GM20431 (cell line): ENCODE measurements around the gene C9.
"Not testable (repeated sequence)": the region's sequence is repeated elsewhere in the genome, so short reads cannot be mapped to it uniquely, and the experiment has no call there.

Experiments used
- in situ Hi-C: fragments of 300-500 bp; cut with MseI, MboI; formaldehyde crosslinking; loops from one replicate; pipeline ENCODE4 v1.15.0; 2020; ENCODE audit warnings: low sequenced_read_pairs; ENCODE audit not compliant: unreplicated experiment

C9 gene

GRCh38 chr5:39272869-39273231, 91.4 kb downstream of the C9 start:
- in situ Hi-C loops = not testable (repeated sequence)

DNA sequence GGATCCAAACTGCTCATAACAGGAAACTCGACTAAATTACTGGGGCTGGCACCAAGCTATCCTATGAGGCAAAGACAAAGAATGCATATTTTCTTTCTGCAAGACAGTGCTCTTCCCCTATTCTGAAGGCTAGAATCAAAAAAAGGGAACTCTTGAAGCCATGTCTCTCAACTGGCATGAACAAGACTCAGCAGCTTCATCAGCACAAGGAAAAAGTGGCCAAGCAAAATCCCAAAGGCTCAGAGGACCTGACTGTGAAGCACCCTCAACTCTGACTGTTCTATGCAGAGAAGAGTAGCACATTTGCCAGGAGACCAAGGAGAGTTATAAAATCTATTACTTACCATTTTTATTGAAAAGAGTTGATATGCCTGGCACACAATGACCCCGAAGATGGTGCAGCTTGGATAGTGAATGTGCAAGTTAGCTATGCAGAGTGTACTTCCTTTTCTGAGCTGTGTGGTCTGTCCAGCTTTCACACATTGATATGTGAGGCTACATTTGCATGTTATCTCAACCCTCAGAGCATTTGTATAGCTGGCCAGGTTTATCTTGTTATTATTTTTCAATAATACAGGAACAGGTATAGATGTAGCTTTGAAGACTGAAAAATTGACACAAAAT, 94.0 kb downstream of the C9 start:
- in situ Hi-C loops = no loop called here

GRCh38 chr5:39267186-39267585, 97.1 kb downstream of the C9 start:
- in situ Hi-C loops = no loop called here

DNA sequence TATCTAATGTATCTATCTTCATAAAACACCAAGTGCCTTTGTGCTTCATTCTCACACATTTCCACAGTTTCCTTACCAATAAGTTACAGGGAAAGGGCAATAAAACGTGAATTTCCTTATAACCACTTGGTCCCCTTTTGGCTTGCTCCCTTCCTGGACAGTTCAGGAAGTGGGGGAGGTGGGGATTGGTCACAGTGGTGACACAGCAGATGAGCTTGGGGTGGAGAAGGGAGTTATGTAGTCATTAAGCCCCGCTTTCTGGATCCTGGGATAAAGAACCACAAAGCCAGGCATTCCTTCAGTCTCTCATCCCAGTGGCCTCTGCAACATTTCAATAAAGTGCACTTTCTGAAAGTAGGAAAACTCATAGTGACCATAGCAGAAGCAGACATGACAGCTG, 97.9 kb downstream of the C9 start:
- in situ Hi-C loops = no loop called here

DNA sequence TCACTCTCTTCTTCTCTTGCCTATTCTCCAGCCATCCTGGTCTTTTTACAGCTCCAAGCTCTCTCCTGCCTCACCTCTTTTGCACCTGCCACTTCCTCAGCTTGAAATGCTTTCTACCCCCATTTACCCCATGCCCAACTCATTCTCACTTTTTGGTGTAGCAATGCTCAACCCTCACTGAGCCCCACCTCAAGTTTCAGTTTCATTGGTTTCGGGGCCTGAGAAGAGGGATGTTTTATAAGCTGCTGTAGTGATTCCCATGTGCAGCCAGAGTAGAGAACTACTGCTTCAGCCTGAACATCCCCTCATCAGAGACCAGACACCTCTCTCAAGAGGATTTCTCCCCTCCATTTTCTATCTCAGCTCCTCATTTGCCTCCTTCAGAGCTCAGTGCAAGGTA, 99.8 kb downstream of the C9 start:
- in situ Hi-C loops = no loop called here

DNA sequence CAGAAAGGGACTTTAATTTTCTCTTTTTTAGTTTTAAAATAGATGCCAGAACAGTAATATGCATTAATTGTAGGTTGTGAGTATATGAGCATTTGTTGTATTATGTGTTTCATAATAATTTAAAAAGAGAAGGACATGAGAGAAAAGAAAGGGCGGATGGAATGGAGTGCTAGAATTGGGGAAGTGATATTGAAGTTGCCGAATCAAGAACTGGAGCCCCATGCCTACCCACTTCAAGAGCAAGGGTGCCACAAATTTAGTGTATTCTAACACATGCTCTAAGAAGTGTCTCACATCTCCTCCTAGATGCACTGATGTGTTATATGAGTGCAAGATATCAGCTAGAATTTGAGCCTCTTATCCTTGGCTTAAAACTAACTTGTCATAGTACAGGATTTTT, 101.3 kb downstream of the C9 start:
- in situ Hi-C loops = no loop called here

DNA sequence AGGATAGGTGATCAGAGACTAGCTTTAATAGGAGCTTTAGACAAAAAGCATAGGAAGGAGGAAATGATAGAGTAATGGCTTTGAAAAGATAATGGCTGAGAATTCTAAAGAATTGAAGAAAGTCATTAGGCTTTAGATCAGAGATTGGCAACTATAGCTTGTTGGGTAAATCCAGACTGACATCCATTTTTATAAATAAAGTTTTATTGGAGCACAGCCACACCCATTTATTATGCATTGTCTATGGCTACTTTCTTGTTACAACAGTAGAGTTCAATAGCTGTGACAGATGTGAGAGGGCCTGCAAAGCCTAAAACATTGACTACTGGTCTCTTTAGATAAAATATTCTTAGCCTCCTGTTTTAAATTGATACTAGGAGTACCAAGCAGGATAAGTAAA, 104.2 kb downstream of the C9 start:
- in situ Hi-C loops = no loop called here

DNA sequence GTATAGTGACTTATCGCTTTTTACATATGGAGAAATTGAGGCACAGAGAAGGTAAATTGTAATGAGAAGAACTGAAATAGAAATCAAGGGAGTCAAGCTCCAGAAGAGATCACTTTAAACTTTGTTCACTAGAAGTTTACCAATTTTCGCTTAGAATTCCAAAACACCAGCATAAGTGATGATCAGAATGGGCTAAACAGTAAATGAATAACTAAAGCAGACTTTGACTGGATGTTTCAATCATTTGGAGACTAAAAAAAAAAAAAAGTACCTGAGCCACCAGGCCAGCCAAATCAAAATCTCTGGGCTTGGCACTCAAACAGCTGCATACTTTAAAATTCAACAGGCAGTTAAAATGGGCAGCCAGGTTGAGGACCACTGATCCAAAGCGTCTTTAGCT, 106.7 kb downstream of the C9 start:
- in situ Hi-C loops = no loop called here

GRCh38 chr5:39256477-39257235, 107.6 kb downstream of the C9 start:
- in situ Hi-C loops = no loop called here

DNA sequence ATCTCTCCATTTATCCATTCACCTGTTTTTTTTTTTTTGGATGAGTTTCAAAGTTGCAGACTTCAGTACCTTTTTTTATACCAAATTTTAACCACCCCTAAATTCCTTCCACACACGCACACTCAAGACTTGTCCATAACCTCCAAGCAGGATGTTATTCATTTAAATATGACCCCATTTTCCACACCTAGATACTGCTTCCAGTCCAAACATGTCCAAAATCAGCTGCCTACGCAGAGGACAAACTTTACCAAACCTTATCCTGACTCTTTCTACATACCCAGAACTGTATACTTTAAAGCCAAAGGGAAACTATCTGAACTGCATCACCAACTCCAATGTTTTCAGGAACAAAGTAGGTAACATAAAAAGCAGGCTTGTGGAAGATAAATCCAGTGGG, 108.9 kb downstream of the C9 start:
- in situ Hi-C loops = no loop called here

GRCh38 chr5:39254671-39255070, 109.6 kb downstream of the C9 start:
- in situ Hi-C loops = no loop called here

GRCh38 chr5:39253196-39253595, 111.1 kb downstream of the C9 start:
- in situ Hi-C loops = no loop called here

DNA sequence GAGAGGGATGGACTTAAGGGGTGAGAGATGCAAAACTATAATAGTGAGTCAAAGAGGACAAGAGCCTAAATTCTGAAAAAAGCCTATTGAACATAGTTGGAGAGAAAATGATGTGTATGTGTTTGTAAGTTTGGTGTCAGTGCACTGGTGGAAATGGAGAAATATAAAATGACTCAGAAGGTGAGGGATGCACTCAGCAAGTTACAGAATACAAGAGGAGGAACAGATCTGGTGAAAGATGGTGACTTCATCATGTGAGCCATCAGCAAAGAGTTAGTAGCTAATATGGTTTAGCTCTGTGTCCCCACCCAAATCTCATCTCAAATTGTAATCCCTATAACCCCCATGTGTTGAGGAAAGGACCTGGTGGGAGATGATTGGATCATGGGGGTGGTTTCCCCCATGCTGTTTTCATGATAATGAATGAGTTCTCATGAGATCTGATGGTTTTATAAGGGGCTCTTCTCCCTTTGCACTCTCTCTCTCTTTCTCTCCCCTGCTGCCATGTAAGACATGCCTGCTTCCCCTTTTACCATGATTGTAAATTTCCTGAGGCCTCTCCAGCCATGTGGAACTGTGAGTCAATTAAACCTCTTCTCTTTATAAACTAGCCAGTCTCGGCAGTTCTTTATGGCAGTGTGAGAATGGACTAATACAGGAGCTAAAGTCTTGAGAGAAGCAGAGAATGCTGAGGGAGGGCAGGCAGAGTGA, 114.6 kb downstream of the C9 start:
- in situ Hi-C loops = no loop called here

DNA sequence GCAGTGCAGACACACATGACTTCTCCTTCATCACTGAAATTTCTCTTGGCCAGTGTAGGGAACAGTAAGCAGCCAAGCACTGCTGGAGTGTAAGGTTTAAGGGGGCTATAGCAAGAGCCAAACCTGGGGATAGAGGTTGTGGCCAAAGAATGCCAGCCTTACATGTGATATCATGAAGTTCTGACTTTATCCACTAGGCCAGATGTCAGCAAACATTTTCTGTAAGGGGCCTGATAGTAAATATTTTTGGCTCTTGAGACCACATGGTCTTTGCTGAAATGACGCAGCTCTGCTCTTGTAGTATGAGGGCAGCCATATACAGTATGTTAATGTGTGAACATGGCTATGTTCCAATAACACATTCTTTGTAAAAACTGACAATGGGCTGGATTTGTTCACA, 115.2 kb downstream of the C9 start:
- in situ Hi-C loops = no loop called here

- in situ Hi-C loops = no loop called here
These were observed 123.5 kb downstream of the C9 start for GRCh38 chr5:39240750-39241149.

GRCh38 chr5:39238366-39239105, 125.8 kb downstream of the C9 start:
- in situ Hi-C loops = no loop called here

DNA sequence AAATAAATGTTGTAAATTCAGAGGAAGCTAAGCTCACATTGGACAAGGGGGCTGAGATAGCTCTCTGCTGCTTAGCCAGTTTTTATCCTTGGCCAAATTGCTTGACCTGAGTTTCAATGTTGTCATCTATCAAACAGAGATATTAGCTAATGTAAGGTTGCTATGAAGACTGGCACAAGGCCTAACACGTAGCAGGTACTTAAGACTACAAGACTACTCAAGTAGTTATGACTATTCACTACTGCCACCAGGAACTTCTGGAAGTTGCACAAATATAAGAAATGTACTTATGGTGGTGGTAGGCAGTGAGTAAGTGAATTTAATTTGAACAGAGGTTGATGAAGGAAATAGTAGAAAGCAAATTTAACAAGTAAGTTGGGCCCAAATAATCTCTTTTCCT, 127.6 kb downstream of the C9 start:
- in situ Hi-C loops = no loop called here

DNA sequence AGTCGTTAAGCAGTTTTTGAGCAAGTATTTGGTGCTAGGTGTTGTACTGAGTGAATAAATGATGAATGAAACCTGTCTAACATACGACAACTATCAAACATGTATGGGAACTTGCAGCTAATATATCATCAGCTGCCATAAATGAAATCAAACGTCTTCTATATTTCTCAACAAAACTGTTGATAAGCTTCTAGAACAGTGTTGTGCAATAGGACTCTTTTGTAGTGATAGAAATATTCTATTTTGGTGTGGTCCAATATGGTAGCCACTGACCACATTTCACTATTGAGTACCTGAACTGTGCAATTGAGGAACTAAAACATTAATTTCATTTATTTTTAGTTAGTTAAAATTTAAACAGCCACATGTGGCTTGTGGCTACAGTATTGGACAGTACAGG, 128.6 kb downstream of the C9 start:
- in situ Hi-C loops = no loop called here

- in situ Hi-C loops = not testable (repeated sequence)
These were observed 129.8 kb downstream of the C9 start for GRCh38 chr5:39234494-39234893.
